Body of pancreas (tissue), 4 donors: ENCODE results near the gene HCFC1R1. TPM values are rescaled to one million over a fixed set of nuclear protein-coding genes. Genes with fewer than 3 reads are reported as not detected.

ENCODE experiments used
- ATAC-seq: fragments of 150-250 bp; one replicate; pipeline ENCODE4 v1.9.1; 2016
- DNase-seq, 4 donors: peaks; one replicate each; pipeline ENCODE4 v3.0.0-alpha.2; 2019
- H3K27ac ChIP-seq, 4 donors: fragments of 200-600 bp; sonication (generic); 1 replicate in 3 of 4; 2 replicates in 1 of 4; pipeline versions ENCODE4 v1.5.1 to v1.6.1; 2016 to 2019; ENCODE audit warnings: mild to moderate bottlenecking in 1 of 4, mixed read lengths in 1 of 4, moderate library complexity in 1 of 4
- H3K27me3 ChIP-seq, 2 donors: fragments of 200-600 bp; sonication (generic); one replicate each; pipeline ENCODE4 v1.6.0; 2016; ENCODE audit warnings: mild to moderate bottlenecking in 1 of 2
- H3K36me3 ChIP-seq, 2 donors: fragments of 200-600 bp; sonication (generic); replicated peaks in 1 of 2; 2 replicates each; pipeline ENCODE4 v1.5.1; 2016; ENCODE audit warnings: low read depth in 2 of 2; ENCODE audit not compliant: insufficient read depth in 1 of 2
- H3K4me1 ChIP-seq: fragments of 200-600 bp; sonication (generic); one replicate; pipeline ENCODE4 v1.6.0; 2016
- H3K4me3 ChIP-seq, 2 donors: fragments of 200-600 bp; sonication (generic); 1 replicate in 1 of 2; 2 replicates in 1 of 2; pipeline ENCODE4 v1.5.1; 2016 to 2019
- H3K9me3 ChIP-seq, 3 donors: fragments of 200-600 bp; sonication (generic); 1 replicate in 2 of 3; 2 replicates in 1 of 3; pipeline ENCODE4 v1.5.1; 2016
- POLR2A ChIP-seq, 3 donors: fragments of 450-650 bp; IDR thresholded peaks; one replicate each; pipeline ENCODE4 v1.6.1; 2016; ENCODE audit warnings: antibody characterized with exemption in 3 of 3, mild to moderate bottlenecking in 2 of 3
- WGBS, 2 donors: methylation state at CpG; one replicate each; pipeline ENCODE4 v1.1.5; 2017; 5-methylcytosine and 5-hydroxymethylcytosine counted together
- intact Hi-C: fragments of 100-400 bp; cut with DNase I; formaldehyde crosslinking; loops from one replicate; pipeline ENCODE4 v1.15.1; 2023
- total RNA-seq, 2 donors: library from RNA; depleted of rRNA; stranded (reverse); fragments of >200 nt; gene quantifications; one replicate each; pipeline ENCODE4 v1.1.0, GENCODE V29; 2016
- TF ChIP-seq, protein P1 (sequence below), 7 experiments: fragments of 450-650 bp in 4 of 7; fragments of 200-600 bp in 3 of 7; sonication (generic) in 3 of 7; IDR thresholded peaks; one replicate each; pipeline ENCODE4 v1.5.1; 2016 to 2019; ENCODE audit warnings: antibody characterized with exemption in 7 of 7

The HCFC1R1 gene
- total RNA-seq, 2 donors from 2014 or later: 6.9 to 15.3 TPM

DNA sequence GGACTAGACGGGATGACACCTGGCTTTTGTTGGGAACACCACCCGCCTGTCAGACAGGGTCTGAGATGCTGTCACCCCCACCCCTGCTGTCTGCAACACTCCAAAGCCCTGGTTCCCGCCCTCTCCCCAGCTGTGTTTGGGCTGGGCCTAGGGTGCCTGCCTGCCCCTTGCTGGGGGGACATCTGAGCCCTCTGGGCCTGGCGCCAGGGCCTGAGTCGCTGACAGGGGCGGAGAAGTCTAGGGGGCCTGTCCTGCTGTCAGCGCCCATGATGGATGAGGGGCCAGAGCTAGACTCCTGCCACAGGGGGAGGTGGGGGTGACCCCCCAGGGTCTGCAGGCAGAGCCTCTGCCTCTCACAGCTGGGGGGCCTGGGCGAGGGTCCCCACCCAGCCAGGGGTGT lies 35.9 kb downstream of the HCFC1R1 start:
- intact Hi-C loops: no loop called here
- WGBS, 2 donors: 72% methylated on average over 8 of the region's 8 CpGs; no CpG with 5 or more reads in 1 of the 2 donors
- TF ChIP-seq POLR2A (IDR thresholded peaks at IDR 0.05): no peak
- TF ChIP-seq, protein P1, sequence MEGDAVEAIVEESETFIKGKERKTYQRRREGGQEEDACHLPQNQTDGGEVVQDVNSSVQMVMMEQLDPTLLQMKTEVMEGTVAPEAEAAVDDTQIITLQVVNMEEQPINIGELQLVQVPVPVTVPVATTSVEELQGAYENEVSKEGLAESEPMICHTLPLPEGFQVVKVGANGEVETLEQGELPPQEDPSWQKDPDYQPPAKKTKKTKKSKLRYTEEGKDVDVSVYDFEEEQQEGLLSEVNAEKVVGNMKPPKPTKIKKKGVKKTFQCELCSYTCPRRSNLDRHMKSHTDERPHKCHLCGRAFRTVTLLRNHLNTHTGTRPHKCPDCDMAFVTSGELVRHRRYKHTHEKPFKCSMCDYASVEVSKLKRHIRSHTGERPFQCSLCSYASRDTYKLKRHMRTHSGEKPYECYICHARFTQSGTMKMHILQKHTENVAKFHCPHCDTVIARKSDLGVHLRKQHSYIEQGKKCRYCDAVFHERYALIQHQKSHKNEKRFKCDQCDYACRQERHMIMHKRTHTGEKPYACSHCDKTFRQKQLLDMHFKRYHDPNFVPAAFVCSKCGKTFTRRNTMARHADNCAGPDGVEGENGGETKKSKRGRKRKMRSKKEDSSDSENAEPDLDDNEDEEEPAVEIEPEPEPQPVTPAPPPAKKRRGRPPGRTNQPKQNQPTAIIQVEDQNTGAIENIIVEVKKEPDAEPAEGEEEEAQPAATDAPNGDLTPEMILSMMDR (IDR thresholded peaks at IDR 0.05): no peak
- ATAC-seq (no peak), DNase-seq (no peak)
- H3K4me3 ChIP-seq: no peak overlapping the region
- H3K27me3 ChIP-seq: no peaks in the 10 kb centered on the region
- H3K27ac ChIP-seq: no peak overlapping the region
- H3K9me3 ChIP-seq: no peaks in the 10 kb centered on the region
- H3K4me1 ChIP-seq: peaks cover 32% of the 10 kb centered on the region
- H3K36me3 ChIP-seq: no peaks in the 10 kb centered on the region

DNA sequence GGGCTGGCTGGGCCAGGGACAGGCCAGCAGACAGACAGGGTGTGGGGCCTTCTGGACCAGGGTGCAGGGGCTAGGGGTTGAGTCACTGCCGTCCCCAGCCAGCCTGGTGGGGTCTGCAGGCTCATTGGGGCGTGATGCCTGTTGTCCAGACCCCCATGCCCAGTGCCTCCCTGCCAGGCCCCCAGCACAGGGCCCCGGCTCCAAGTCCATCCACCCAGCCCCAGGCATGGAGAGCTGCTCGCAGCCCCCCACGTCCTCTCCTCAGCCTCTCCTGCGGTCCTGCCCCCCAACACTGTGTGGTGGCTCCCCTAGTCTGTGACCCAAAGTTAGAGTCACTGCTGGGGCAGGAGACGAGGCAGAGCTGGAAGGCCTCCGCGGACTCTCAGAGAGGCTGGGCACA lies 36.5 kb downstream of the HCFC1R1 start:
- intact Hi-C loops: no loop called here
- H3K9me3 ChIP-seq: no peaks in the 10 kb centered on the region
- H3K4me1 ChIP-seq: peaks cover 32% of the 10 kb centered on the region
- H3K4me3 ChIP-seq: no peak overlapping the region
- 92% methylated on average over 2 of the region's 9 CpGs; no CpG with 5 or more reads in 1 of the 2 donors for WGBS, 2 donors
- TF ChIP-seq, protein P1 (IDR thresholded peaks at IDR 0.05): no peak
- no peak for TF ChIP-seq POLR2A (IDR thresholded peaks at IDR 0.05)
- H3K36me3 ChIP-seq: no peaks in the 10 kb centered on the region
- H3K27me3 ChIP-seq: no peaks in the 10 kb centered on the region
- H3K27ac ChIP-seq: no peak overlapping the region
- DNase-seq: no peak
- no peak for ATAC-seq

DNA sequence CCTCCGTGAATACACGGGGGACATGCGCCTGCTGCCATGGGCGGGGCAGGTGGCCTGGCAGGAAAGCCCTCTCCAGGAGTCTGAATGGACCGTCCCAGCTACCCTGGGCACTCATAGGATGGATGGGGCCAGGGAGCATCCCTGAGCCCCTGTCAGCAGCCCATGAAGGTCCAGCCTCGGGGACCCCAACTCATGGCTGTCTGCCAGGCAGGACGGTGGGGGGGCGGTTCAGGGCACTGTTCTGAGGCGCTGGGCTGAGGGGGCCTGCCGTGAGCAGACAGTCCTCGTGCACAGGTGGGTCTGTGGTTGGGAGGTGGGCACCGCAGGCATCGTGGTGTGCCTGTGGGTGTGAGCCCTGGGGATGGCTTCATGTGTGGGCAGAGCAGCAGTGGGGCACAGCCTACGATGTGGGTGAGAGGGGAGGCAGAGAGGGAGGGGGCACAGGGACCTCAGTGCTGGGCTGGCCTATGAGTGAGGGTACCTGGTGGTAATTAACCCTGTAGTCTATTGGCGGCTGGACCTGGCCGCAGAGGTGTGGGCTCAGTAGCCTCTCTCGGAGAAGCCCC lies 37.0 kb downstream of the HCFC1R1 start:
- no peaks in the 10 kb centered on the region for H3K36me3 ChIP-seq
- no peaks in the 10 kb centered on the region for H3K27me3 ChIP-seq
- peaks cover 32% of the 10 kb centered on the region for H3K4me1 ChIP-seq
- intact Hi-C loops: no loop called here
- no peaks in the 10 kb centered on the region for H3K9me3 ChIP-seq
- ATAC-seq (no peak), DNase-seq (no peak)
- 80 to 89% methylated on average over 3 to 14 of the region's 17 CpGs for WGBS, 2 donors
- H3K4me3 ChIP-seq: no peak overlapping the region
- no peak for TF ChIP-seq POLR2A (IDR thresholded peaks at IDR 0.05)
- TF ChIP-seq, protein P1 (IDR thresholded peaks at IDR 0.05): no peak
- peak overlapping the region in 3 of 4 donors; percentile 77 to 91 (median 89) for H3K27ac ChIP-seq

DNA sequence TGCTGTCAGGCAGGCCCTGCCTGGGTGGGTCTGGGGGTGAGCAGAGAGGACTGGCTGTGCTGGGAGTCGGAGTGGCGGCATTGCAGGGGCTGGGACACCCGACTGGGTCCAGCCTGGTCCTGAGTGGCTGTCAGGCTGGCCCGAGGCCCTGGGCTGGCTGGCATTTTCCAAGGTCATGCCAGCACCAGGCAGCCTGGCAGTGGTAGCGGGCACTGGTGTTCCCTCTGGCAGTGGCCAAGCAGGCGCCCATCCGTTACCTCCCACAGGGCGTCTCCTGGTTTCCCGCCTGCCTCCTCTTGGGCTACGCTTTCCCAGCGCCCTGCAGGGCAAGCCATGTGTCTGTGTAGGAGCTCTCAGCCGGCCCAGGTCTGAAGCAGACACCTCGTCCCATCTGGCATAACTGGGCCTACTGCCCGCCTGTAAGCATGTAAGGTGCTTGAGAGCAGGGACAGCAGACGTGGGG lies 37.8 kb downstream of the HCFC1R1 start:
- WGBS, 2 donors: 0 to 18% methylated on average over 1 to 15 of the region's 15 CpGs
- TF ChIP-seq, protein P1 (IDR thresholded peaks at IDR 0.05): peak in 2 of 7 experiments; percentile 3 to 9
- TF ChIP-seq POLR2A (IDR thresholded peaks at IDR 0.05): peak in 1 of 3 donors; percentile 17
- intact Hi-C loops: no loop called here

DNA sequence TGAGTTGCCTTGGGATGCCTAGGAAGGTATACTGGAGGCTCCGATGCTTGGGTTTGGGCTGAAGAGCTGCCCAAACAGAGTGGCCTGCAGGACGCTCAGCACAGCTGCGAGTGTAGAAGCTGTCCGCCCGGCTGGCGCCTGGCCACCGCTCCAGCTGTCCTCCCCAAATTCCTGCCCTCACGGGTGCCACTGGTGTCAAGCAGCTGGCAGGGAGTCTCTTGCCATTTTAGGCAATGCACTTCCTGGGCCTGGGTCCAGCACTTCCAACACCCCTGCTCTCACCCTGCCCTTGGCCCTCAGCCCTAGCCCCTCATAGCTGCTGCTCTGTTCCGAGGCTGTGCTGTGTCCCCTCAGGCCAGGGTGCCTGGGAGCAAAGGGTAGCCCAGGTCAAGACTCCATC lies 38.3 kb downstream of the HCFC1R1 start:
- H3K36me3 ChIP-seq: no peaks in the 10 kb centered on the region
- H3K4me3 ChIP-seq: no peak overlapping the region
- intact Hi-C loops: no loop called here
- peak; percentile 64 for ATAC-seq
- peak; percentile 81 to 90 (median 85) for DNase-seq
- TF ChIP-seq POLR2A (IDR thresholded peaks at IDR 0.05): no peak
- TF ChIP-seq, protein P1 (IDR thresholded peaks at IDR 0.05): no peak
- H3K27ac ChIP-seq: peak overlapping the region; percentile 77 to 91 (median 85)
- H3K27me3 ChIP-seq: no peaks in the 10 kb centered on the region
- WGBS, 2 donors: 26% methylated on average over 9 of the region's 9 CpGs; no CpG with 5 or more reads in 1 of the 2 donors
- H3K9me3 ChIP-seq: no peaks in the 10 kb centered on the region
- H3K4me1 ChIP-seq: peaks cover 41% of the 10 kb centered on the region

More for the DNA sequence above, 37.8 kb downstream of the HCFC1R1 start:
- DNase-seq (peak; percentile 86 to 93 (median 91)), ATAC-seq (peak; percentile 84)
- H3K4me1 ChIP-seq: peaks cover 37% of the 10 kb centered on the region
- no peaks in the 10 kb centered on the region for H3K36me3 ChIP-seq
- H3K9me3 ChIP-seq: no peaks in the 10 kb centered on the region
- H3K27ac ChIP-seq: peak overlapping the region; percentile 77 to 91 (median 85)
- no peaks in the 10 kb centered on the region for H3K27me3 ChIP-seq
- no peak overlapping the region for H3K4me3 ChIP-seq
